ENCODE results near the gene ADAM20.
"Not testable (repeated sequence)": the region's sequence is repeated elsewhere in the genome, so short reads cannot be mapped to it uniquely, and the experiment has no call there.

The ADAM20 gene

DNA sequence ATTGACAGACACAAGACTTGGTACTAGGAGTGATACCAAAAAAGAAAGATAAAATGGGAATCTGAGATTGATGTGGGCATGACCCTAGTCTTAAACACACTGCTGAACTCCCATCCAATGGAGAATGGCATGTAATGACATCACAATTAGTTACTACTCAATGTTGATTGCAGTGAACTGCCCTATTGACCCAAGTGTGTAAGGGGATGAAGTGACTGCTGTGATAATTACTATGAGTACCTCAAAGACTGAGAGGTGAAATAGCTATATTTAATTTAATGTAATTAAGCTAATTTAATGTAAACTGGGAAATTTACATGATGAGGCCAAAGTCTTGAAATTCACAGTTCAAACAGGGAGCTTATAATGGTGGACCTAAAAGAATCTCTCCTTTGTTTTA lies at the start of gene ADAM20:
Gene ADAM20, minus strand, starts transcription at position 101 of the 400 bp plus-strand sequence. CDS start 10,247 bp downstream, outside the sequence.
- DNase-seq, result no peak

DNA sequence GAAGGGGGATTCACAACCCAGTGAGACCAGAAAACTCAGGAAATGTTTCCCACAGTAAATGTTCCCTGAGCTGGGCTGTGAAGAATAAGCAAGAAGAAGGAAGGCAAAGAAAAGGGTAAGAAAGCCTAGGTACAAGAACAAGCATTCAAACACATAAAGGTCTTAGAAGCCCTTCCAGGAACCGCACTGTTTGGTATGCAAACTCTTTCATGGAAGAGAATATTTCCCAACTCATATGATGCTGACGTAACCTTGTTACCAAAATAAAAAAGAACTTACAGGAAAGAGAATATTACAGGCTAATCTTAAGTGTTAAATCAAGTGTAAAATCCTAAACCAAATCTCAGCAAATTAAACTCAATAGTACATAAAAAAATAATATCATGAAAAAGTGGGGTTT lies 42.1 kb upstream of the ADAM20 start:
- DNase-seq, result no peak

DNA sequence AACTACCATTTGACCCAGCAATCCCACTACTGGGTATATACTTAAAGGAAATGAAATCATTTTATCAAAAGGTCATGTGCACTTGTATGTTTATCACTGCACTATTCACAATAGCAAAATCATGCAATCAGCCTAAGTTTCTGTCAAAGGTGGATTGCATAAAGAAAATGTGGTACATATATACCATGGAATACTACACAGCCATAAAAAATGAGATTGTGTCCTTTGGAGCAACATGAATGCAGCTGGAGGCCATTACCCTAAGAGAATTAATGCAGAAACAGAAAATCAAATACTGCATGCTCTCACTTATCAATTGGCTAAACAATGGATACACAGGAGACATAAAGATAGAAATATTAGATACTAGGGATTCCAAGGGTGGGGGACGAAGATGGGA lies 38.2 kb upstream of the ADAM20 start:
- DNase-seq, result no peak

DNA sequence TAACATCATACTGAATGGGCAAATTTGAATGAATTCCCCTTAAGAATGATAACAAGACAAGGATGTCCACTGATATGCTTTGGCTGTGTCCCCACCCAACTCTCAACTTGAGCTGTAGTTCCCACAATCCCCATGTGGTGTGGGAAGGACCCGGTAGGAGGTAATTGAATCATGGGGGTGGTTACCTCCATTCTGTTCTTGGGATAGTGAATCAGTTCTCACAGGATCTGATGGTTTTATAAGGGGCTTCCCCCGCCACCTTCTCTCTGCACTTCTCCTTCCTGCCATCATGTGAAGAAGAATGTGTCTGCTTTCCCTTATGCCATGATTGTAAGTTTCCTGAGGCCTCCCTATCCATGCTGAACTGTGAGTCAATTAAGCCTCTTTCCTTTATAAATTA lies 36.3 kb upstream of the ADAM20 start:
- no peak for DNase-seq

DNA sequence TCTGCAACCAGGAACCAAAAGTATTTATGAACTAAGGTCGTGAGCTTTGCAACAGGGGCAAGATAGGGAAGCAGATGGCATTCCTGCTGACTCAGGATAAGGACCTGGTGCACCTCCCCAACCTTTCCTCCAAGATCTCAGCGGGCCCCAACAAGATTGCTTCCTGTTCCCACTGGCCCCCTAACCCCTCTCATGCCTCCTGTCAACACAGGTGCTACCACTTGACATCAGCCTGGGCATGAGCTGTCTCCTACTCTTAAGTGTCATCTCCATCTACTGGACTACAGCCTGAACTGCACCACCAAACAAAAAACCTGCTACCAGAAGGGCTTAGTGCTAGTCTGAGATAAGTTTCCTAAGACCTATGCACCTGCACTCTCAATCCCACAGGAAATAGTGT lies 33.0 kb upstream of the ADAM20 start:
- peak in 1 of 2 experiments; percentile 47 for DNase-seq

DNA sequence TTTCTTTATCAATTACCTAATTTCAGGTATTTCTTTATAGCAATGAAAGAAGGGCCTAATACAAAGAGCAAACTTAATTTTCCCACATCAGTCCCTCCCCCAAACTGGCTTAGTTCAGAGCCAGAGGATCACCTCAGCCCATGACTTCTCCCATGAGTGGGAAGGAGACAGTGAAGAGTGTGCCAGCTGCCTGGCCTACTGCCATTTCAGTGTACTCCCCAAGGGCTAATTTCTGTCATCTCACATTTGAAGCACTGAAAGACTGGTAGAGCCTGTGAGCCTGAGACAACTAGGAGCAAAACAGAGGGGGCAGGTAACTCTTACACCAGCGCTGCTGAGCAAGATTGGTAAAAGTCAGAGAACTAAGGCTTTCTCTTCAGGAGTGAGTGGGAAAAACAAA lies 29.1 kb upstream of the ADAM20 start:
- DNase-seq, result no peak

DNA sequence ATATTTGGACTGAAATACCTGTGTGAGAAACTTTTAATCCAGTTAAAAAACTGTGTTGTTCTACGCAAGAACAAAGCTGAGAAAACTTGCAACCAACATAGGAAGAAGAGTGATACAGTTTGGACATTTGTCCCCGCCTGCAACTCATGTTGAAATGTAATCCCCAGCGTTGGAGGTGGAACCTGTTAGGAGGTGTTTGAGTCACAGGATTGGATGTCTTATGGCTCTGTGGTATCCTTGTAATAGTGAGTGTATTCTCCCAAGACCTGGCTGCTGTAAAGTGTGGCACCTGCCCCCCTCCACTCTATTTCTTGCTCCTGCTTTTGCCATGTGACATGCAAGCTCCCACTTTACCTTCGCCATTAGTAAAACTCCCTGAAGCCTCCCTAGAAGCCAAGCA lies 28.6 kb upstream of the ADAM20 start:
- no peak for DNase-seq

DNA sequence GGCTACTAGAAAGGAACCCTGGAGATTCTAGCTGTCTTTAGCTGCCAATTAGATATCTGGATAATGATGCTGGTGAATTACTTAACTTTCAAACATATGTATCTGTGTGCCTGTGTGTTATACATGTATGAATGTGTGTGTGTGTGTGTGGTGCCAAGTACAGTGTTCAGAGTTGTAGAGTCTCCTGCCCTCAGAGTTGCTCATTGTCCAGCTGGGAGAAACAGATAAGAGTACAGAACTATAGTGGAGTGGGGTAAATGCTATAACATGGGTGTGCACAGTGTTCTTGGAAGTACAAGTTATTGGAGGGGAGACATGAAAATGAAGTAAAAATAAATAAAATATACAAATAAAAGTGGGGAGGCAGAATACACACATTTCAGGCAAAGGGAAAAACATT lies 23.6 kb upstream of the ADAM20 start:
- DNase-seq, result no peak

DNA sequence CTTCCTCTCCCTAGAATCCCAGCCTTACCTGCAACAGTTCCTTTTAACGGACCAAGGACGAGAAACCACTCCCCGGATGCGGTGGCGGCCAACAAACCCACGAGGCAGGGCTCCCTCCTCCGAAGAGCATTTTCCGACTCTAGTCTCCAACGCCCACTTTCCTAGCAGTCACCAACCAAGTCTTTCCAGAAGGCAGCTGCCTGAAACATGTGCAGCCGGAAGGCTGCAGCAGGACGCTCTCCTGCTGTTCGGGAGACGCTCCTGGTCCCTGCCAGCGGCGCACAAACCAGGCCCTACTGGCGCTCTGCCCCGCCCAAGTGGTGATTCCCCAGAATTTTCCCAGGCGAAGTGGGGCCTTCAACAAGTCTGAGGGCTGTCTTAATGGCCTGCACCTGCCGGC lies 21.1 kb upstream of the ADAM20 start:
- no peak for DNase-seq

DNA sequence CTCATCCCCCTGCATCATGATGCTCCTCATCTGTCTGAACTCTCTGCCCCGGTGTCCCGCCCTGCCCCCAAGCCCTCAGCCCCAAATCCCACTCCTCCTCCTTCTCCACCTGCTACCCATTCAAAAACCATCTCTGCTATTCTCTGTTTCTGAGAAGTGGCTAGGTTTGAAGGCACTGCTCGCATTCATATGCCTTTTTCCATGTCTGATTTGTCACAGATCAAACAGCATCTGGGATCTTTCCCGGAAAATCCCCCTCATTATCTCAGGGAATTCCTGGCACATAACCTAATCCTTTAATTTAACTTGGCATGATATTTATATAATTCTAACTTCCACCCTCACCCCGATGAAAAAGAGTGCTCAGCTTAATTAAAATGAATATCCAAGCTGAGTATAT lies 3.3 kb upstream of the ADAM20 start:
- DNase-seq, result no peak

DNA sequence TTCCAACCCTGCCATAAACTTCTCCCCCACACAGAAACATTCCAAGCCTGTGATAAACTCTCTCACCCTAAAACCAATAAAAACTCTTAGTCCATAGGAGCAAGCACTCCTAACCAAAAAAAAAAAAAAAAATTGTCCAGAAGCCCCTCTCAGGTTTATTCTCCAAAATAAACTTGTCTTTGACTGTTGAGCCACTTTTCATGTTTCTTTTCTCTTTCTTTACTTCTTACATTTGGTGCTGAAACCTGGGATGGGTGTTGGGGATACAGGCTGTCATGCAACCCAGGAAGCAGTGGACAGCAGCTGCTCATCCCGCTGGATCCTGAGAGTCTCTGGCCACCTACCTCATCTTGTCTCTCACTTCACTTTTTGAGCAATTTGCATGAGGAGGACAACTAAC lies 2.0 kb upstream of the ADAM20 start:
- no peak for DNase-seq

DNA sequence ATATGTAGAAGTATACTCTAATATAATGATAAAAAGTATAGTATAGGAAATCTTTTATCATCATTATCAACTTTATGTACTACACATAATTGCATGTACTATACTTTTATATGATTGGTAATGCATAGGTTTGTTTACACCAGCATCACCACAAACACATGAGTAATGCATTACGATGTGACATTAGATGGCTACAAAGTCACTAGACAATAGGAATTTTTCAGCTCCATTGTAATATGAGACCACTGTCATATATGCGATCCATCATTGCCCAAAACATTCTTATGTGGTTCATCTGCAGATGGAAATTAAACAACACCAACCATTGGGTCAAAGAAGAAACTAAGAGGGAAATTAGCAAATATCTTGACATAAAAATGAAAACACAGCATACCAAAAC lies 4.4 kb downstream of the ADAM20 start:
- no peak for DNase-seq

DNA sequence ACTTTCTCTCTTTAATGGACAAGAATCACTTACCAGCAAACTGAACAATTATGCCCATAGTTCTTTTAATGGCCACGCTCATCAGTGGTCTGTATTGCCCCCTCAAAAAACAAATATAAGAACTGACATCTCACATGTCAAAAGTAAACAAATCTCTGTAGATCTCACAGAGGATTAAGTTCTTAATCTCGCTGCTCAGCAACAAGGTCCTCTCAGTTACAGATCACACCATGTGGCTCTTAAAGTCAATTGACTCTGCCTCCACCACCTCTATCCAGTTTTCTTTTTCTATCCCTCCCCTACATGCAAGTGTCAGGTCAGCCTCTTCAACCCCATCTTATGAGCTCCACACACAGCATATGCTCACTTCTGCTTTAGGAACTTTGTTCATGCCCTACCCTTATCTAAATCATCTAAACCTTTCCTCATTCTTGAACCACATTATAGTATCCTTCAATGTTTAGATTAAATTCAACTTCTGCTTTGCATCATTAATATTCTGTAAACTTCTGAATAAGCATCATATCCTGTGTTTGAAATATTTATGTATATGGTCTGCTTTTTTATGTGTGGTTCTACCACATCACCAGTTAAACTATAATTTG lies 7.2 kb downstream of the ADAM20 start:
- DNase-seq, result no peak

DNA sequence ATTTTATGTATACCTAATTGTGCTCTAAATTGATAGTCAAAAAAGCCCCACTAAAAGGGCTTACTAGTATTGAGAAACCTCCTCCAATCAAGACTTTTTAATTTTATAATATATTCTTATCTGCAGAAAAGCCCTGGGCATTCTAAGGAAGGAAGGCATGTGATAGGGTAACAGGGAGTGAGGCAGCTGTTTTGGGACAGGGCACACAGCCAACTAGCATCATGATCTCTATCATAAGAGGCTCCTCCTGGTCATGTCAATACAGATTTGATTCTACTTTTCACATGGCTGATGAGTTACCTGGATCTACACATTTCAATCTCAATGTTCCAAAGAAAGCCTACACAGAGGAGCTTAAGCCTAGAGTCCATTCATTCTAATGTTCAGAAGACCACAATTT lies 9.1 kb downstream of the ADAM20 start:
- no peak for DNase-seq

DNA sequence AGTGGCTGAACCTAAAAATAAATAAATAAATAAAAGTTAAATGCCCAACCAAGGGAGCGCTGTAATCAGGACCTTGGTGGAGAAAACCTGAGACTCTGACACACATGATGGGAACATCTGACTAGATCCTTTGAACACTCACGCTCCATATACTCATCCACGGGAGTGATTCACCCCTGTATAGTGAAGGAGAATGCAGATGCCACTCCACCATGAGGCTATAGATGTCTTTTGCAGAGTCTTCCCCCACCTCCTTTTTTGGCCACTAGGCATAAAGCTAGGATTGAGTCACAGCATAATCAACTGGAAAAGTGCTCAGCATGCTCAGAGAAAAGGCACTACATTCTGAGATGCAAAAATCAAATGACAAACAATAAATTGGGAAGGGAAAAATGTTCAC lies 19.0 kb downstream of the ADAM20 start:
- no peak for DNase-seq

DNA sequence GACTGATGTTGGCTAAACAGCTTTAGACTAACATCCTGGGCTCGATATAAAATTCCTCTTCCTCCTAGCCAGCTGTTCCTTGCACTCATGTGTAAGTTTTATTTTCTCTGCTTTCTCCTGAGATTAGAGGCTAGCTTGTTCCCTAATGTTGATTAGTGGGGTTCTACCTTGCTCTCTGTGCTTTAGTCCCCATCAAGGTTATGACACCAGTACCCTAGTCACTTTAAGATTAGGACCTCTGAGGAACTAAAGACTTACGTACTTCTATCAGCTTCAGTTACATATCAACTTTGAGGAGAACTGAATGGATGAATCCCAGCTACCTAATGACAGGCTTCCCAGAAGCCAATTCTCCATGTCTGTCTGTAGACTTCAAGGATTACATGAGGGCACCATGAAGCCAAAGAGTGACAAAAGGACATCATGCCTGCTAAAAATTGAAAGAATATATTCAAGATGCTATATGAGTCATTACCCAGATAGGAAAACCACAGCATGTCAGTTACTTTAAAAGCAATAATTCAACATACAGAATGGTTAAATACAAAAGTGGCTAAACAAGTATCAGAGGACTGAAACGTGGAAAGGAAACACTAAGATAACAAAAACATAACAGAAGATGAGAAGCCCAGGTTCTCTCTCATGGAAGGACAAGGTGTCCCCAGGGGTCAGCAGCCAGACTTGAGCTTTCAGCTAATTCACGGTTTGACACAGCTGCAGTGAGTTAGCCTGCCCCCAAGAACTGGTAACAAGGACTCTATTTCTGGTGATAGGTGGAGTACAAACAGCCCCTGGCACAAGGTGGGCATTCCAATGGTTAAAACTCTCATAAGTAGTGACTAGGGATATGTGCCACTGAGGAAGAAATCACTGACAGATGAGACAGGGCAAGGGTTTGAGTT lies 20.4 kb downstream of the ADAM20 start:
- DNase-seq, result no peak

DNA sequence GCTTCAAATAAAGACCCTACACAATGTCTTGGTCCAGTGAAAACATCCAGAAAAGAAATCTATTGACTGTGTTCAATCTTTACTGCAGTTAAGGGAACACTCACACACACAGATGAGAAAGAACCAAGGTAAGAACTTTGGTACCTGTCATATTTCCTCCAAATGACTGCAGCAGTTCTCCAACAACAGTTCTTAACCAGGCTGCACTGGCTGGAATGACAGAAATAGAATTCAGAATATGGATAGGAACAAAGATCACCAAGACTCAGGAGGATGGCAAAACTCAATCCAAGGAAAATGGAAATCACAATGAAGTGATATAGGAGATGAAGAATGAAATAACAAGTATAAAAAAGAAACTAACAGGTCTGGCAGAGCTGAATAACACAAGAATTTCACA lies 36.6 kb downstream of the ADAM20 start:
- no peak for DNase-seq

DNA sequence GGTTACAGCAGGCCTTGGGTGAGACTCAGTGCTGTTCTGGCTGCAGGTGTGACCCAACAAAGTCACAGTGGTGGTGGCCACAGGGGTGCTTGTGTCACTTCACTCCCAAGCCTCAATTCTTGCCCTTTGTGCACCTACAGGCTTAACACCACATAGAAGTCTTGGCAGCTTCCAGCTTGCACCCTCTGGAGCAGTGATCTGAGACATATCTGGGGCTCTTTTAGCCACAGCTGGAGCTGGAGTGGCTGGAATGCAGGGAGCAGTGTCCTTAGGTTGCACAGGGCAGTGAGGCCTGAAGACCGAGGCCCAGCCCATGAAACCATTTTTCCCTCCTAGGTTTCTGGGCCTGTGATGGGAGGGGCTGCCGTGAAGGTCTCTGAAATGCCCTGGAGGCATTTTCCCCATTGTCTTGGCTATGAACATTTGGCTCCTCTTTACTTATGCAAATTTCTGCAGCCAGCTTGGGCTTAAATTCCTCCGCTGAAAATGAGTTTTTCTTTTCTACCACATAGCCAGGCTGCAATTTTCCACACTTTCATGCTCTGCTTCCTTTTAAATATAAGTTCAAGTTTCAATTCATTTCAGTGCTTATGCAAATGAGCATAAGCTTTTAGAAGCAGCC lies 45.1 kb downstream of the ADAM20 start:
- DNase-seq, result no peak

DNA sequence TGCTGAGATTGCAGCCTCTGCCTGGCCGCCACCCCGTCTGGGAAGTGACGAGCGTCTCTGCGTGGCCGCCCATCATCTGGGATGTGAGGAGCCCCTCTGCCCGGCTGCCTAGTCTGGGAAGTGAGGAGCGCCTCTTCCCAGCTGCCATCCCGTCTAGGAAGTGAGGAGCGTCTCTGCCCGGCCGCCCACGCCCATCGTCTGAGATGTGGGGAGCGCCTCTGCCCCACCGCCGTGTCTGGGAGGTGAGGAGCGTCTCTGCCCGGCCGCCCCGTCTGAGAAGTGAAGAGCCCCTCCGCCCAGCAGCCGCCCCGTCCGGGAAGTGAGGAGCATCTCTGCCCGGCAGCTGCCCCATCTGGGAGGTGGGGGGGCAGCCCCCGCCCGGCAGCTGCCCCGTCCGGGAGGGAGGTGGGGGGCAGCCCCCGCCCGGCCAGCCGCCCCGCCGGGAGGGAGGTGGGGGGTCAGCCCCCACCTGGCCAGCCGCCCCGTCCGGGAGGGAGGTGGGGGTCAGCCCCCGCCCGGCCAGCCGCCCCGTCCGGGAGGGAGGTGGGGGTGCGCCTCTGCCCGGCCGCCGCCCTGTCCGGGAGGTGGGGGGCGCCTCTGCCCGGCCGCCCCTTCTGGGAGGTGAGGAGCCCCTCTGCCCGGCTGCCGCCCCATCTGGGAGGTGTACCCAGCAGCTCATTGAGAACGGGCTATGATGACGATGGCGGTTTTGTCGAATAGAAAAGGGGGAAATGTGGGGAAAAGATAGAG lies 57.3 kb downstream of the ADAM20 start:
- DNase-seq, result not testable (repeated sequence)

DNA sequence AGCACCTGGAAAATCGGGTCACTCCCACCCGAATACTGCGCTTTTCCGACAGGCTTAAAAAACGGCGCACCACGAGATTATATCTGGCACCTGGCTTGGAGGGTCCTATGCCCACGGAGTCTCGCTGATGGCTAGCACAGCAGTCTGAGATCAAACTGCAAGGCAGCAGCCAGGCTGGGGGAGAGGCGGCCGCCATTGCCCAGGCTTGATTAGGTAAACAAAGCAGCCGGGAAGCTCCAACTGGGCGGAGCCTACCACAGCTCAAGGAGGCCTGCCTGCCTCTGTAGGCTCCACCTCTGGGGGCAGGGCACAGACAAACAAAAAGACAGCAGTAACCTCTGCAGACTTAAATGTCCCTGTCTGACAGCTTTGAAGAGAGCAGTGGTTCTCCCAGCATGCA lies 59.3 kb downstream of the ADAM20 start:
- DNase-seq, result not testable (repeated sequence)

DNA sequence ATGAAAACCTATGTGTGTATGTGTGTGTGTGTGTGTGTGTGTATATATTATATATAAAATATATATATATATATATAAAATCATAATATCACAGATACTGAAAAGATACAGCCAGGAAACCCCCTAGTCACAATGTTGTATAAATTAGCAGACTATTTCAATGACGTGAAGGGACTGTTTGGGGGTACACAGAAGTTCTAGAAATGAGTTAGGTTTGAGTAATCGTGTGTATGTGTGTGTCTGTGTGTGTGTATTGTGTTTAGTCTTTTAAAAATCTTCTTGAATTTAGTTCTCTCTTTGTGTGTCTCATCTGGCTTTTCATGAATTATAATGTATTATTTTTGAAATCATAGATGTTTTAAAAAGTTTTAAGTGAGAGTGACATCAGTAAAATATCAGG lies 61.0 kb downstream of the ADAM20 start:
- no peak for DNase-seq
